Thyroid gland (tissue), 4 donors: ENCODE results near the gene UQCC5. TPM values are rescaled to one million over a fixed set of nuclear protein-coding genes. Genes with fewer than 3 reads are reported as not detected.
A peak's percentile ranks its signal among the peaks of the same experiment; 100 is the strongest.

Experiments
- DNase-seq, 2 donors: peaks; one replicate each; pipeline ENCODE4 v3.0.0-alpha.2; 2019
- H3K27ac ChIP-seq, 3 donors: fragments of 200-600 bp; sonication (generic); 1 replicate in 2 of 3; 2 replicates in 1 of 3; pipeline ENCODE4 v1.5.1; 2016 to 2019; ENCODE audit warnings: mild to moderate bottlenecking in 1 of 3, moderate library complexity in 1 of 3
- H3K27me3 ChIP-seq: fragments of 200-600 bp; sonication (generic); one replicate; pipeline ENCODE4 v1.5.1; 2019
- H3K36me3 ChIP-seq, 2 donors: fragments of 200-600 bp; sonication (generic); one replicate each; pipeline ENCODE4 v1.5.1; 2016 to 2019
- H3K4me1 ChIP-seq, 2 donors: fragments of 200-600 bp; sonication (generic); one replicate each; pipeline ENCODE4 v1.5.1; 2017 to 2019
- H3K4me3 ChIP-seq, 3 donors: fragments of 200-600 bp; sonication (generic); replicated peaks in 1 of 3; 1 replicate in 2 of 3; 2 replicates in 1 of 3; pipeline ENCODE4 v1.5.1; 2016; ENCODE audit warnings: mild to moderate bottlenecking in 1 of 3
- H3K9me3 ChIP-seq: fragments of 200-600 bp; sonication (generic); one replicate; pipeline ENCODE4 v1.5.1; 2017
- POLR2A ChIP-seq, 2 donors: fragments of 450-650 bp; IDR thresholded peaks; one replicate each; pipeline ENCODE4 v1.6.1; 2017; ENCODE audit warnings: antibody characterized with exemption in 2 of 2, mild to moderate bottlenecking in 2 of 2, moderate library complexity in 1 of 2
- WGBS, 2 donors: methylation state at CpG; one replicate each; pipeline ENCODE4 v1.1.5; 2017; 5-methylcytosine and 5-hydroxymethylcytosine counted together
- intact Hi-C: fragments of 100-400 bp; cut with DNase I; formaldehyde crosslinking; loops from one replicate; pipeline ENCODE4 v1.15.1; 2023
- total RNA-seq, 4 donors: library from RNA; depleted of rRNA; stranded (reverse); fragments of >200 nt; gene quantifications; one replicate each; pipeline ENCODE4 v1.2.3, GENCODE V29; 2016
- TF ChIP-seq, protein P1 (sequence below), 6 experiments: fragments of 200-600 bp in 3 of 6; fragments of 450-650 bp in 3 of 6; sonication (generic) in 3 of 6; IDR thresholded peaks; one replicate each; pipeline ENCODE4 v1.5.1; 2016 to 2019; ENCODE audit warnings: antibody characterized with exemption in 6 of 6, mild to moderate bottlenecking in 2 of 6, inconsistent platforms in 1 of 6, moderate library complexity in 1 of 6

Gene UQCC5
- total RNA-seq, 4 donors from 2014 or later: 4.8 to 34.3 (median 9.4) TPM

GRCh38 chr3:52515192-52515591 lies 21.2 kb upstream of the UQCC5 start:
- intact Hi-C loops: no loop called here
- DNase-seq: no peak
- no peak overlapping the region for H3K27ac ChIP-seq
- WGBS, 2 donors: 63 to 64% methylated on average over 6 of the region's 6 CpGs
- H3K27me3 ChIP-seq: no peaks in the 10 kb centered on the region
- H3K36me3 ChIP-seq: no peaks in the 10 kb centered on the region
- no peaks in the 10 kb centered on the region for H3K9me3 ChIP-seq
- H3K4me3 ChIP-seq: no peak overlapping the region
- no peak for TF ChIP-seq POLR2A (IDR thresholded peaks at IDR 0.05)
- TF ChIP-seq, protein P1, sequence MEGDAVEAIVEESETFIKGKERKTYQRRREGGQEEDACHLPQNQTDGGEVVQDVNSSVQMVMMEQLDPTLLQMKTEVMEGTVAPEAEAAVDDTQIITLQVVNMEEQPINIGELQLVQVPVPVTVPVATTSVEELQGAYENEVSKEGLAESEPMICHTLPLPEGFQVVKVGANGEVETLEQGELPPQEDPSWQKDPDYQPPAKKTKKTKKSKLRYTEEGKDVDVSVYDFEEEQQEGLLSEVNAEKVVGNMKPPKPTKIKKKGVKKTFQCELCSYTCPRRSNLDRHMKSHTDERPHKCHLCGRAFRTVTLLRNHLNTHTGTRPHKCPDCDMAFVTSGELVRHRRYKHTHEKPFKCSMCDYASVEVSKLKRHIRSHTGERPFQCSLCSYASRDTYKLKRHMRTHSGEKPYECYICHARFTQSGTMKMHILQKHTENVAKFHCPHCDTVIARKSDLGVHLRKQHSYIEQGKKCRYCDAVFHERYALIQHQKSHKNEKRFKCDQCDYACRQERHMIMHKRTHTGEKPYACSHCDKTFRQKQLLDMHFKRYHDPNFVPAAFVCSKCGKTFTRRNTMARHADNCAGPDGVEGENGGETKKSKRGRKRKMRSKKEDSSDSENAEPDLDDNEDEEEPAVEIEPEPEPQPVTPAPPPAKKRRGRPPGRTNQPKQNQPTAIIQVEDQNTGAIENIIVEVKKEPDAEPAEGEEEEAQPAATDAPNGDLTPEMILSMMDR (IDR thresholded peaks at IDR 0.05): no peak
- H3K4me1 ChIP-seq: peaks cover 0 to 6% of the 10 kb centered on the region in 2 donors

GRCh38 chr3:52516509-52517195 lies 19.8 kb upstream of the UQCC5 start:
- DNase-seq: no peak
- Histone ChIP-seq H3K9me3 (no peaks in the 10 kb centered on the region), H3K36me3 (no peaks in the 10 kb centered on the region), H3K27ac (no peak overlapping the region), H3K4me3 (no peak overlapping the region), H3K27me3 (no peaks in the 10 kb centered on the region), H3K4me1 (peaks cover 0 to 6% of the 10 kb centered on the region in 2 donors)
- TF ChIP-seq POLR2A (IDR thresholded peaks at IDR 0.05): no peak
- TF ChIP-seq, protein P1 (IDR thresholded peaks at IDR 0.05): no peak
- WGBS, 2 donors: 88 to 93% methylated on average over 17 of the region's 19 CpGs
- intact Hi-C loops: no loop called here

DNA sequence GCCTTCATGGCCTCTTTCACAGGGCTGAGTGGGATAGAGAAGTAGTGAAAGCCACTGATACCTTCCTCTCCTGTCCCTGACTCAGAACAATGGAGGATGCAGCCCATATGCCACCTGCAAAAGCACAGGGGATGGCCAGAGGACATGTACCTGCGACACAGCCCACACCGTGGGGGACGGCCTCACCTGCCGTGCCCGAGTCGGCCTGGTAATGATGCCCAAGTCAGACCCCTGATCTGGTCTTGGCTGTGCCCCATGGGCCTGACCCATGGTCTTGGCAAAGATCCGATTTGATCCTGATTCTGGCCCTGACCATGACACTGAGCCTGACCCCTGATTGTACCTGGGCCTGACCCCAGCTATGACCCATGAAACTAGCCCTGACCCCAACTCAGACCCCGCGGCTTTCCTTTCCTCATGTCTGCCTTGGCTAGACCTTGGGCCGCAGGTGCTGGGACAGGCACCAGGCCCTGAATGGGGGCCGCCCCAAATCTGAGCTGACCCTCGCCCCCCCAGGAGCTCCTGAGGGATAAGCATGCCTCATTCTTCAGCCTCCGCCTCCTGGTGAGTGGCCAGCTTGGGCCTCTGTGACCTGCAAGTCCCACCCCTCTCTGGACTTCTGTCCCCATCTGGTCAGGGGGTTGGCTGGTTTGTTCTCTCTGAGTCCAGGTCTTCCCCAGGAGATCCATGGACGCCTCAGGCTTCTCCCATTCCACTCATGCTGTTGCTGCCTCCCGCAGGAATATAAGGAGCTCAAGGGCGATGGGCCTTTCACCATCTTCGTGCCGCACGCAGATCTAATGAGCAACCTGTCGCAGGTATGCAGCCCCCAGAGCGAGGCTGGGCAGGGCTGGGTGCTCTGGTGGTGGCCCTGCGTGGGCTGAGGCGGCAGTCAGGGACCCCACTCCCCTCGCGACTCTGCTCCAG lies 18.3 kb upstream of the UQCC5 start:
- Histone ChIP-seq H3K4me3 (peak overlapping the region in 1 of 3 donors; percentile 9), H3K27ac (no peak overlapping the region), H3K4me1 (peaks cover 0 to 6% of the 10 kb centered on the region in 2 donors), H3K36me3 (no peaks in the 10 kb centered on the region), H3K27me3 (no peaks in the 10 kb centered on the region), H3K9me3 (no peaks in the 10 kb centered on the region)
- 95 to 97% methylated on average over 9 to 21 of the region's 25 CpGs for WGBS, 2 donors
- intact Hi-C loops: no loop called here
- TF ChIP-seq POLR2A (IDR thresholded peaks at IDR 0.05): no peak
- TF ChIP-seq, protein P1 (IDR thresholded peaks at IDR 0.05): no peak
- DNase-seq: no peak

DNA sequence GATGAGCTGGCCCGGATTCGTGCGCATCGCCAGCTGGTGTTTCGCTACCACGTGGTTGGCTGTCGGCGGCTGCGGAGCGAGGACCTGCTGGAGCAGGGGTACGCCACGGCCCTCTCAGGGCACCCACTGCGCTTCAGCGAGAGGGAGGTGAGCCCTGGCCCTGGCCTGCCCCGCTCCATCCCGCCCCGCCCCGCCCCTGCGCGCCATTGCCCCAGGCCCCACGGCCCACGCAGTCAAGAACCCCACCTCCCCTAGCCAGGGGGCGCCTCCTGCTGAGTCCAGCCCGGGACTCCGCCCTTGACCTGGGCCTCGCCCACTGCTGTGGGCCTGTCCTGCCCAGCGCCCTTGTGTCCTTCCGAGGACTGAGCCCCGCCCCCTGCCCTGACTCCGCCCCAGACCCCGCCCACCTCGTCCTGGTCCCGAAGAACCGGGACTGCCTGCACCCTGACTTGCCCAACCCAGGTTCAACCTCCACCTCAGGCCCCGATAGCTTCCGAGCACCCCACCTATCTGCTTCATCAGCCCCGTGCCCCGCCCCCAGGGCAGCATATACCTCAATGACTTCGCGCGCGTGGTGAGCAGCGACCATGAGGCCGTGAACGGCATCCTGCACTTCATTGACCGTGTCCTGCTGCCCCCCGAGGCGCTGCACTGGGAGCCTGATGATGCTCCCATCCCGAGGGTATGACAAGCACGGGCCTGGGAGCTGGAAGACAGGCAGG lies 17.5 kb upstream of the UQCC5 start:
- TF ChIP-seq, protein P1 (IDR thresholded peaks at IDR 0.05): no peak
- no peak for TF ChIP-seq POLR2A (IDR thresholded peaks at IDR 0.05)
- intact Hi-C loops: no loop called here
- 55 to 66% methylated on average over 24 of the region's 50 CpGs for WGBS, 2 donors
- Histone ChIP-seq H3K27ac (no peak overlapping the region), H3K4me1 (peaks cover 0 to 6% of the 10 kb centered on the region in 2 donors), H3K9me3 (no peaks in the 10 kb centered on the region), H3K4me3 (peak overlapping the region in 1 of 3 donors; percentile 9), H3K36me3 (peaks cover under 1 to 7% of the 10 kb centered on the region in 2 donors), H3K27me3 (no peaks in the 10 kb centered on the region)
- peak; percentile 45 to 58 for DNase-seq
